D721Med (cell line): ENCODE results near the gene CA7.

Source experiments
- DNase-seq: peaks from one replicate; pipeline ENCODE4 v3.0.0; 2011; ENCODE audit warnings: low spot score; ENCODE audit not compliant: insufficient read length
- FAIRE-seq: peaks from 2 replicates; lab custom pipeline; 2011; peaks lifted over from hg19 to GRCh38; lab: Jason Lieb, UNC
- TF ChIP-seq, protein P1 (sequence below): IDR thresholded peaks from 2 replicates; pipeline ENCODE4 v1.5.1; 2012; ENCODE audit warnings: mild to moderate bottlenecking, control low read depth; ENCODE audit not compliant: insufficient read depth; ENCODE audit errors: missing control alignments

The CA7 gene

DNA sequence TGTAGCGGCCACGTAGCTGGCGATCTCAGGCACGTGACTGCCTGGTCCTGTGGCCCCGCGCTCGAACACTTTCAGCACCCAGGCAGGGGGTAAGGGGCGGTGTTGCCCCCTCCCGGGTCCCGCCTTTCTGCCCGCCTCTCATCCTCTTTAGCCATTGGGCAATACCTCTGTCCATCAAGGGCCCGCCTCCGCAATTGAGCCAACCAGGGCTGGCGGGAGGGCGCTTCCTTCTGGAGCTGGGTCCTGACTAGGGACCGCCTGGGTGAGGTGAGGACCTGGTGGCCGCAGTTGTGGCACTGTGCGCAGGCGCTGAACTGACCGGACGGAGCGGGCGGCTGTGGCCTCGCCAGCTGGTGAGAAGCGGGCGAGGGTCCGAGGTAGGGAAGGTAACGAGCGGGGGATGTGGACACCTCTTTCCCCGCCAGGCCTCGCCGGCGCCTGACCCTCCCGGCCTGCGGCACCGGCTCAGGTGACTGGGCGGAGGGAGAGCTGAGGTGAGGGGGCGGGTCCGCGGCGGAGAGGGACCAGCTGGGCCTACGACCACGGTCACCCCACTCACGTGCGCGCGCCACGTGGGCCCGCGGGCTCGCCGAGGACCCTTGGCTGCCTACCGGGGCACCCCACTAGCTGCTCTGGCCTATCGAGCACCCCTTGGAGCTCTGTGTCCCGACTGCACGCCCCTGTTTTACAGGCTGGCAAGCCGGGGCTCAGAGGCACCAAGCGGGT, 36.2 kb downstream of the CA7 start, which contains the start of gene PDP2:
PDP2 (plus strand) TSS at position 228 of the 726 bp plus-strand sequence. CDS start 3,770 bp downstream, outside the sequence.
- no peak for FAIRE-seq
- no peak for DNase-seq
- TF ChIP-seq, protein P1, sequence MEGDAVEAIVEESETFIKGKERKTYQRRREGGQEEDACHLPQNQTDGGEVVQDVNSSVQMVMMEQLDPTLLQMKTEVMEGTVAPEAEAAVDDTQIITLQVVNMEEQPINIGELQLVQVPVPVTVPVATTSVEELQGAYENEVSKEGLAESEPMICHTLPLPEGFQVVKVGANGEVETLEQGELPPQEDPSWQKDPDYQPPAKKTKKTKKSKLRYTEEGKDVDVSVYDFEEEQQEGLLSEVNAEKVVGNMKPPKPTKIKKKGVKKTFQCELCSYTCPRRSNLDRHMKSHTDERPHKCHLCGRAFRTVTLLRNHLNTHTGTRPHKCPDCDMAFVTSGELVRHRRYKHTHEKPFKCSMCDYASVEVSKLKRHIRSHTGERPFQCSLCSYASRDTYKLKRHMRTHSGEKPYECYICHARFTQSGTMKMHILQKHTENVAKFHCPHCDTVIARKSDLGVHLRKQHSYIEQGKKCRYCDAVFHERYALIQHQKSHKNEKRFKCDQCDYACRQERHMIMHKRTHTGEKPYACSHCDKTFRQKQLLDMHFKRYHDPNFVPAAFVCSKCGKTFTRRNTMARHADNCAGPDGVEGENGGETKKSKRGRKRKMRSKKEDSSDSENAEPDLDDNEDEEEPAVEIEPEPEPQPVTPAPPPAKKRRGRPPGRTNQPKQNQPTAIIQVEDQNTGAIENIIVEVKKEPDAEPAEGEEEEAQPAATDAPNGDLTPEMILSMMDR: no peak

DNA sequence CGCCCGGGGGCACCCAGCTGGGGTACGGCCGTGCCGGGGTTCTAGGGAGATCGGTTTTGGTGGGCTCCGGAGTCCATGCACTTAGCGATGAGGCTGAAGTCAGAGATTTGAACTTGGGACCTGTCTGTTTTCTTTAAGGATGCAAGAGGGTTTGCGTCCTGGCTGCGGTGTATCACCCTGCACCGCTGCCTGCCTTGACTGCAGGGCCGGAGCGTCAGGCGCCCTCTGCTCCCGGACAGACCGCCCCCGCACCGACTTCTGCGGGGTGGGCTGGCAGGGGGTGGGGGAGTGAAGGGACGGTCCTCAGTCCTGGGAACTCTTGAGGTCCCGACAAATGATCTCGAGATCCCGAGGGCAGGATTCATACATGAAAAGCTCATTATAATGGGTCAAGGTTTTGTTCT, 36.8 kb downstream of the CA7 start:
- no peak for FAIRE-seq
- DNase-seq: no peak
- TF ChIP-seq, protein P1: no peak

DNA sequence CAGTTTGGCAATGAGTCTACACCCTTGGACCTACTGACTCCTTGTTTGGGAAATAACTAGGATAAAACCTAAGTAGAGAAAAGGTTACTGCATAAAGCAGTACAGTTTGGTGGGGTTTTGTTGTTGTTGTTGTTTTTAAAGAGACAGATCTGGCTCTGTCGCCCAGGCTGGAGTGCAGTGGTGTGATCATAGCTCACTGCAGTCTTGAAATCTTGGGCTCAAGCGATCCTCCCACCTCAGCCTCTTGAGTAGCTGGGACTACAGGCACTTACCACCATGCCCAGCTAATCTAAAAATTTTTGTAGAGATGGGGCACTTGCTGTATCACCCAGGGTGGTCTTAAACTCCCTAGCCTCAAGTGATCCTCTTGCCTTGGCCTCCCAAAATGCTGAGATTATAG, 37.3 kb downstream of the CA7 start:
- no peak for FAIRE-seq
- TF ChIP-seq, protein P1: no peak
- DNase-seq: no peak

DNA sequence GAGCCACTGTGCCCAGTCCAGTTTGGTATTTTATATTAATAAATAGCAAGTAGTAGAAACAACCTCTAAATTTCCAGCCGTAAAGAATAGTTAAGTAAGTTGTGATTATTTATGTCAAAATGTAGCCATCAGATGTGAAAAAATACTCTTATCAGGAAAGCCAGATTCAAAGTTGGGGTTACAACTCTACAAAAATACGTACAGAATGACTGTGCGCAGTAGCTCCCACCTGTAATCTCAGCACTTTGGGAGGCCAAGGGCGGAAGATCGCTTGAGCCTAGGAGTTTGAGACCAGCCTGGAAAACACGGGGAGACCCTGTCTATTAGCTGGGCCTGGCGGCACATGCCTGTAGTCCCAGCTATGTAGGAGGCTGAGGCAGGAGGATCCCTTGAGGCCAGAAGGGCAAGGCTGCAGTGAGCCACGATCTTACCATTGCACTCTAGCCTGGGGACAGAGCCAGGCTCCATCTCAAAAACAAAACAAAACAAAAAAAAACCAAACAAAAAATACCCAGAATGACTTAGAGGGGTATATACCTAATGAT, 37.8 kb downstream of the CA7 start:
- TF ChIP-seq, protein P1: no peak
- no peak for DNase-seq
- no peak for FAIRE-seq

DNA sequence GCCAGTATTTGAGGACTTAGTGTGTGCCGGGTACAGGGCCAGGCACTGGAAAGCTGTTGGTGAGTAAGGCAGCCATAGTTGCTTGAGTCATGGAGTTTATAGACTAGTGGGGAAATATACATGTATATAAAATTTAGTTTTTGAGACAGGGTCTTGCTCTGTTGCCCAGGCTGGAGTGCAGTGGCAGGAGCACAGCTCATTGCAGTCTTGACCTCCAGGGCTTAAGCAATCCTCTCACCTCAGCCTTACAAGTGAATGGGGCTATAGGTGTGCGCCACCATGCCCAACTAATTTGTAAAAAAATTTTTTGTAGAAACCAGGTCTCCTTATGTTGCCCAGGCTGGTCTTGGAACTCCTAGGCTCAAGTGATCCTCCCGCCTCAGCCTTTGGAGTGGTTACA, 38.5 kb downstream of the CA7 start:
- FAIRE-seq: no peak
- DNase-seq: no peak
- TF ChIP-seq, protein P1: no peak

DNA sequence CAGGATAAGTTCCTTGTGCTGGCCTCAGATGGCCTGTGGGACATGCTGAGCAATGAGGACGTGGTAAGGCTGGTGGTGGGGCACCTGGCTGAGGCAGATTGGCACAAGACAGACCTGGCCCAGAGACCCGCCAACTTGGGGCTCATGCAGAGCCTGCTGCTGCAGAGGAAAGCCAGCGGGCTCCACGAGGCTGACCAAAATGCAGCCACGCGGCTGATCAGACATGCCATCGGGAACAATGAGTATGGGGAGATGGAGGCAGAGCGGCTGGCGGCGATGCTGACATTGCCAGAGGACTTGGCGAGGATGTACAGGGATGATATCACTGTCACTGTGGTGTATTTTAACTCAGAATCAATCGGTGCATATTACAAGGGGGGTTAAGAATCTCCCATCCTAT, 41.3 kb downstream of the CA7 start:
- DNase-seq: no peak
- no peak for FAIRE-seq
- TF ChIP-seq, protein P1: no peak

DNA sequence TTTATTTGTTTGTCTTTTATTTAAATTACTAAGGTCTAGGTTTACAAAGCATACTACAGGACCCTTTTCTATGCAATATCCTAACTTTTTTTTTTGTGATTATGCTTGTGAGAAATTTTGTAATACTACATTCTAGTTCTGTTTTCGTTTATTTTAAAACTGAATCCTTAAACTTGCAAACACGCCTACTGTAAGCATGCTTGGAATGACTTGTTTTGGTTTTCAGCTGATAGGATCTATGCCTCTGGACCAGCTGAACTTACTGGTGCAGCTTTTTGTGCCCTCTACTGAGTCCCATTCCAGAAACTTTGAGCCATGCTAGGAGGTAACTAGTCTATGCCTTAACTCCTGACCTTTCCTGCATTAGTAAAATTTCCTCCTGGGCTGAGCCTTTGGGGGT, 42.1 kb downstream of the CA7 start:
- FAIRE-seq: no peak

More for the DNA sequence above, 42.1 kb downstream of the CA7 start:
- TF ChIP-seq, protein P1: no peak
- DNase-seq: no peak
